Measurements from ENCODE around the gene RAB11FIP3. TPM values are rescaled to one million over a fixed set of nuclear protein-coding genes. Genes with fewer than 3 reads are reported as not detected.
"Not testable (repeated sequence)": the region's sequence is repeated elsewhere in the genome, so short reads cannot be mapped to it uniquely, and the experiment has no call there.

Gene RAB11FIP3
- total RNA-seq, 1 donor, result 14.7 TPM

- TF ChIP-seq, protein P1, sequence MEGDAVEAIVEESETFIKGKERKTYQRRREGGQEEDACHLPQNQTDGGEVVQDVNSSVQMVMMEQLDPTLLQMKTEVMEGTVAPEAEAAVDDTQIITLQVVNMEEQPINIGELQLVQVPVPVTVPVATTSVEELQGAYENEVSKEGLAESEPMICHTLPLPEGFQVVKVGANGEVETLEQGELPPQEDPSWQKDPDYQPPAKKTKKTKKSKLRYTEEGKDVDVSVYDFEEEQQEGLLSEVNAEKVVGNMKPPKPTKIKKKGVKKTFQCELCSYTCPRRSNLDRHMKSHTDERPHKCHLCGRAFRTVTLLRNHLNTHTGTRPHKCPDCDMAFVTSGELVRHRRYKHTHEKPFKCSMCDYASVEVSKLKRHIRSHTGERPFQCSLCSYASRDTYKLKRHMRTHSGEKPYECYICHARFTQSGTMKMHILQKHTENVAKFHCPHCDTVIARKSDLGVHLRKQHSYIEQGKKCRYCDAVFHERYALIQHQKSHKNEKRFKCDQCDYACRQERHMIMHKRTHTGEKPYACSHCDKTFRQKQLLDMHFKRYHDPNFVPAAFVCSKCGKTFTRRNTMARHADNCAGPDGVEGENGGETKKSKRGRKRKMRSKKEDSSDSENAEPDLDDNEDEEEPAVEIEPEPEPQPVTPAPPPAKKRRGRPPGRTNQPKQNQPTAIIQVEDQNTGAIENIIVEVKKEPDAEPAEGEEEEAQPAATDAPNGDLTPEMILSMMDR (IDR thresholded peaks at IDR 0.05; ENCODE audit: insufficient read depth, low read length), result no peak
- no peak overlapping the region for H3K4me3 ChIP-seq (ENCODE audit: low read depth, low read length)
- DNase-seq (ENCODE audit: low read depth), result no peak
These were observed 49.1 kb downstream of the RAB11FIP3 start for GRCh38 chr16:474420-475122.

- TF ChIP-seq, protein P1 (IDR thresholded peaks at IDR 0.05; ENCODE audit: insufficient read depth, low read length), result no peak
- no peak for DNase-seq (ENCODE audit: low read depth)
- no peak overlapping the region for H3K4me3 ChIP-seq (ENCODE audit: low read depth, low read length)
These were observed 50.6 kb downstream of the RAB11FIP3 start for GRCh38 chr16:476039-476438.

DNA sequence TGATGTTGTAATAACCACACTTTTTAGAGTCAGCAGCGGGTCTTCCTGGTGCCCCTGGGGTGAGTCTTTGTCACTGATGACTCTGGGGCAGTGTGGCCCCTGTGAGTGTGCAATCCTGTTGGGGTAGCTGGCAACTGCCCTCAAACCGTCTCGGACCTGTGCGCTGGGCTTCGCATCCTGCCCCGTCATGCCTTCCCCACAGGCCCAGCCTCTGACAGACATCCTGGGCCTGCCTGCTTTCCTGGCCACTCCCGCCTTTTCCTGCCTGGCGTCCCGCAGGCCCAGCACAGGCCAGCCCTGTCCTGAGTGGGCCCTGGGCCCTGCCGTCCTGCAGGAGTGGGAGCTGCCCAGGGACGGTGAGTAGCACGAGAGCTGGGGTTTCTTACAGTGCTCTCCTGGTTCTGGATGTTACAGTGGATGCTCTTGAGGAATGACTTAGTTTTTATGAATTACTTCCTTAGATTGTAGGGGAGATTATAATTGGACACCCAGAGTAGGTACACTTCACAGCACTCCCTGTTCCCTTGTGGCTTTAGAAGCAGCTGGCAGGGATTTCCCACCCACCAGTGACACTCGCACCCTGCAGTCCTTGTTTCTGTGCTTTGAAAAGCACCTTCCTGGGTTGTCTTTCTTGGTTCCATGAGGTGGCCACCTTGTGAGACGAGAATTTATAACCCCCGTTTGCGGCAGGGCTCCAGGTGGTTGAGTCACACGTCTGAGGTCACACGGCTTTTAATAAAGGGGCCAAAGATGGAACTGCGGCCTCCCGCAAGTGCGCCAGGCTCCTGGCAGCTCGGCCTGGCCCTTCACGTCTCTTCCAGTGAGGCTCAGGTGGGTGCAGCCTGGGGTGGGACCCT, 52.1 kb downstream of the RAB11FIP3 start:
- TF ChIP-seq, protein P1 (IDR thresholded peaks at IDR 0.05; ENCODE audit: insufficient read depth, low read length), result no peak
- H3K4me3 ChIP-seq (ENCODE audit: low read depth, low read length), result no peak overlapping the region
- DNase-seq (ENCODE audit: low read depth), result no peak

DNA sequence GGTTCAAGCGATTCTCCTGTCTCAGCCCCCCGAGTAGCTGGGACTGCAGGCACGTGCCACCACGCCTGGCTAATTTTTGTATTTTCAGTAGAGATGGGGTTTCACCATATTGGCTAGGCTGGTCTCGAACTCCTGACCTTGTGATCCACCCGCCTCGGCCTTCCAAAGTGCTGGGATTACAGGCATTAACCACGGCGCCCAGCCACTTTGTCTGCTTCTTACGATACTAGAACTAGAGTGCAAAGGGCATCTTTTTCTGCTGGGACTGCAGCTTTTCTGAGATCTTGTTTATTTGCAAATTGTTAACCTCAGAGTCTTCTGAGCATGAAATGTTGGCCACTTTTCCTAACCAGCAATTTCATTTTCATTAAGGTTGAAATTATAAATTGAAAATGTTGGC, 52.8 kb downstream of the RAB11FIP3 start:
- DNase-seq (ENCODE audit: low read depth); H3K4me3 ChIP-seq (ENCODE audit: low read depth, low read length): not testable (repeated sequence)

DNA sequence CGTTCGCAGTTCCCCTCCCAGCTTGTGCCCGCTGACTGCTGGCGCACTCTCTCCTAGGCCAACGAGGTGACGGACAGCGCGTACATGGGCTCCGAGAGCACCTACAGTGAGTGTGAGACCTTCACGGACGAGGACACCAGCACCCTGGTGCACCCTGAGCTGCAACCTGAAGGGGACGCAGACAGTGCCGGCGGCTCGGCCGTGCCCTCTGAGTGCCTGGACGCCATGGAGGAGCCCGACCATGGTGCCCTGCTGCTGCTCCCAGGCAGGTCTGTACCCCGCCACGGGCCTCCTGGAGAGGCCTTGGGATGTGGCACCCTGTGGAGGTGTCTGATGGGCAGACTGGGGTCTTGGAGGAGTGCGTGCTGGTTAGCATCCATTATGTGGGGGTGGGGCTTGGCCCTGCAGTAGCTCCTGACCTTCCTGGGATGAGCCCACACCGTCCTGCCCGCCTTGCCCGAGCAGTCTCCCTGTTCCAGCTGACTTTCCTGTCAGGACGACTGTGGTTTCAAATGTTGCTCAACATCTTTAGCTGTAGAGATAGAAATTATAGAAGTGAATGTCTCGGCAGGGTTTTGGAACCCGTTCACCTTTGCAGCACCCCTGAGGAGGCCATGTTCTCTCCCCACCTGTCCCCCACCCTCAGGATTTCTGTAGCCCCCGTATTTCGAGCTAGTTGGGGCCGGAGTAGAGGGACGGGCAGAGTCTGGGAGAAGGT, 57.2 kb downstream of the RAB11FIP3 start:
- no peak for DNase-seq (ENCODE audit: low read depth)
- TF ChIP-seq, protein P1 (IDR thresholded peaks at IDR 0.05; ENCODE audit: insufficient read depth, low read length), result no peak
- no peak overlapping the region for H3K4me3 ChIP-seq (ENCODE audit: low read depth, low read length)

DNA sequence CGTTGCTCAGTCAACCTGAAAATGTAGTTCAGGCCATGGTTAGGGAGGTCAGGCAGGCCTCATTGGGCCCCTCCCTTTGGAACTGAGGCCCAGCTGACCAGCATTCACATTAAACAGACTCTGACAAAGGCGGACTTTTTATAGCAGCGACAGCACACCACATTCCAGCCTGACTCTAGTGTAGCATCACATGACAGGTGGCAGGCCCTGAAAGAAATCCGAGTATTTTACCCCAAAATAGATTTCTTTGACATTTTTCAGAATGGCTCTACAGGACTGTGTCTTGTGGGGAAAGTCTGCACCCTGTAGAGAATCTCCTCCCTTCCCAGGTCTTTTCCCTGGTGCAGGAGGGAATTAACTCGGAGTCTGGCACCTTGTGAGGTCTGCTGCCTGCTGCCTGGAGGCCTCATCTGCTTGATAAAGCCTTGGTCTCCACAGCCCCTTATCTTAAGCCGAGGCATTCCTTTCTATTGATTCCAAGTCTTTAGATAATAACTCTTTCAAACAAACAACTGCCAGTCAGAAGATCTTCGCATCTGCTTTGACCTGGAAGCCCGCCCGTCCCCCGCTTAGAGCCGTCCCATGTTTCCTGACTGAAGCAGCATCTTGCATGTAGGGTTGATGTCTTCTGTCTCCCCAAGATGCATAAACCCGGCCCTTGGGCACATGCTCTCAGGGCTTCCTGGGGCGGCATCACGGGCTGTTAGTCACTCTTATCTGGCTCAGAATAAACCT, 58.1 kb downstream of the RAB11FIP3 start:
- no peak overlapping the region for H3K4me3 ChIP-seq (ENCODE audit: low read depth, low read length)
- DNase-seq (ENCODE audit: low read depth), result peak; percentile 25
- TF ChIP-seq, protein P1 (IDR thresholded peaks at IDR 0.05; ENCODE audit: insufficient read depth, low read length), result no peak

Data from fibroblast of the aortic adventitia (primary cell).